ENCODE measurements around the gene THOC7. TPM values are rescaled to one million over a fixed set of nuclear protein-coding genes. Genes with fewer than 3 reads are reported as not detected.

Gene THOC7
- total RNA-seq: 10 to 100 TPM; 16.2 to 77.7 (median 40.6) TPM

DNA sequence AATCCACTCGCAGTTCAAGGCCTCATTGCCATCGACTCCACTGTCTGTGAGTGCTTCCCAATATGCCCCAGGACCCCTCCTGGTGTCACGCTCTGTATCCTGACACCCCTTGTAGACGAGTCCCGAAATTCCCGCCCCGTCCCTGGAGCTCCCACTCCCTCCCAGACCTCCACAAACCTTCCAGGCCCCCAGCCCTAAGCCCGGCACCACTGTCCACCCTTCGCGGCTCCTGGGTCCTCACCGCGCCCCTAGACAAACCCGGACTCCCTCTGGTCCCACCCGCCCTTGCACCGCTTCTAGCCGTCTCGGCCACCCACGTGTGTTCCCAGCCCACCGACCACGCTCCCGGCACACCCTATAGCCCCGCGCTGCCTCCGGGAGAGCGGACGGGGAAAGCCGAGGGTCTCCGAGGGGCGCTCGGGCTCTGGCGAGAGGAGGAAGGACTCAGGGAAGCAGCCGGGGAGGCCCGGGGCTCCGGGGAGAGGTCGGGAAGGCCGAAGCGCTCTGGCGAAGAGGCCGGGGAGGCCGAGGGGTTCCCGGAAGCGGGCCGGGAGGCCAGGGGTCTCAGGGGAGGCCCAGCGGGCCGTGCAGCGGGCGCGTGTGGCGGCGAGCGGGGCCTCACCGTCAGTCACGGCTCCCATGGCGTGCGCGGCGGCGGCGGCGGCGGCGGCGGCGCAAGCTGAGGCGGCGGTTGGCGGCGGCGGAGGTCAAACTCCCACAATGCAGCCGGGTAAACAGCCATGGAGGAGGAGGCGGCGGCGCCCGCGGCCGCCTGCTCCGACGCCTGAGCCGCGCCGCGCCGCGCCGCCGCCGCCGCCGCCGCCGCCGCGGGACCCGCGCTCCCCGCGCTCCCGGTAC lies at the start of gene THOC7, which contains the start of gene ATXN7:
Gene THOC7 (minus strand): TSS at position 656 of the 858 bp plus-strand sequence. CDS start 15 bp downstream, at position 641.
Gene ATXN7 (plus strand): TSS at position 718 of the 858 bp plus-strand sequence. CDS start 48,732 bp downstream, outside the sequence.
- DNase-seq (peak; percentile 58 to 96), ATAC-seq (ENCODE audit: low FRiP score in 2 of 2) (peak; percentile 79 to 94)
- TF ChIP-seq POLR2AphosphoS5 (IDR thresholded peaks at IDR 0.05): no peak
- TF ChIP-seq POLR2A (IDR thresholded peaks at IDR 0.05): peak in 1 of 4 donors; percentile 50
- Histone ChIP-seq H3K4me1 (peaks cover 7 to 19% (median 15%) of the 10 kb centered on the region in 4 donors), H3K27me3 (no peaks in the 10 kb centered on the region), H3K27ac (peak within 1 kb of the TSS; percentile 93 to 99 (median 96)), H3K9me3 (no peaks in the 10 kb centered on the region), H3K36me3 (no peaks in the 10 kb centered on the region), H3K4me3 (peak within 1 kb of the TSS; percentile 89 to 99 (median 97))
- 1 to 2% methylated on average over 37 to 39 of the region's 98 CpGs for WGBS, 2 donors

DNA sequence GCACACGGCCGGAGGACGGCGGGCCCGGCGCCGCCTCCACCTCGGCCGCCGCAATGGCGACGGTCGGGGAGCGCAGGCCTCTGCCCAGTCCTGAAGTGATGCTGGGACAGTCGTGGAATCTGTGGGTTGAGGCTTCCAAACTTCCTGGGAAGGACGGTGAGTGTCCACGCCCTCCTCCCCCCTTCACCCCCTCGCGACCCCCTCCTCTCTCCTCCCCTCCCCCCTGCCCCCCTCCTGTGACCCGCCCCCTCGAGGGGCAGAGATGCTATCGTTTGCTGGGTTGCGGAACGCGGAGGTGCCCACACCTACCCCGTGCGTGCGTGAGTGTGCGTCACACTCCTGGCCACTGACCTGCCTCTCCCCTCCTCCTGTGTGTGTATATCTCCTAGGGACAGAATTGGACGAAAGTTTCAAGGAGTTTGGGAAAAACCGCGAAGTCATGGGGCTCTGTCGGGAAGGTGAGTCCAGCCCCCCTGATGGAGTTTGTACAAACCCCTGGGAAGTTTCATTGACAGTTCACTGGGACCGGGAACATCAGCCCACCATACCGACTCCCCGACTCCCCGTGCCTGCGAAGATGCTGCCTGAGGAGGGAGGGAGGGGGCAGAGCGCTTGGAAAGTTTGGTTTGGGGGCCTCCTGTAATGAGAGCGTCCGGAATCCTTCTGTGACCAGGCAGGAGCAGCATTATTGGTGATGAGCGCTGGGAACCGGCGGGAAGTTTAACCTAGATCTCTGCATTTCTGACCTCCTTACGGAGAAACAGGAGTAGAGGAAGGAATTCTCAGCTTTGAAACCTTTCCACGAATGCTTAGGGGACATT lies 49.4 kb upstream of the THOC7 start:
- peak overlapping the region; percentile 58 to 93 (median 86) for H3K4me3 ChIP-seq
- ATAC-seq (ENCODE audit: low FRiP score in 2 of 2) (peak; percentile 40 to 84), DNase-seq (peak in 1 of 2 donors; percentile 84)
- H3K27ac ChIP-seq: peak overlapping the region; percentile 95 to 100 (median 98)
- WGBS, 2 donors: 11 to 14% methylated on average over 22 to 33 of the region's 46 CpGs
- peak in 1 of 4 donors; percentile 36 for TF ChIP-seq EP300 (IDR thresholded peaks at IDR 0.05)
- TF ChIP-seq, protein P1, sequence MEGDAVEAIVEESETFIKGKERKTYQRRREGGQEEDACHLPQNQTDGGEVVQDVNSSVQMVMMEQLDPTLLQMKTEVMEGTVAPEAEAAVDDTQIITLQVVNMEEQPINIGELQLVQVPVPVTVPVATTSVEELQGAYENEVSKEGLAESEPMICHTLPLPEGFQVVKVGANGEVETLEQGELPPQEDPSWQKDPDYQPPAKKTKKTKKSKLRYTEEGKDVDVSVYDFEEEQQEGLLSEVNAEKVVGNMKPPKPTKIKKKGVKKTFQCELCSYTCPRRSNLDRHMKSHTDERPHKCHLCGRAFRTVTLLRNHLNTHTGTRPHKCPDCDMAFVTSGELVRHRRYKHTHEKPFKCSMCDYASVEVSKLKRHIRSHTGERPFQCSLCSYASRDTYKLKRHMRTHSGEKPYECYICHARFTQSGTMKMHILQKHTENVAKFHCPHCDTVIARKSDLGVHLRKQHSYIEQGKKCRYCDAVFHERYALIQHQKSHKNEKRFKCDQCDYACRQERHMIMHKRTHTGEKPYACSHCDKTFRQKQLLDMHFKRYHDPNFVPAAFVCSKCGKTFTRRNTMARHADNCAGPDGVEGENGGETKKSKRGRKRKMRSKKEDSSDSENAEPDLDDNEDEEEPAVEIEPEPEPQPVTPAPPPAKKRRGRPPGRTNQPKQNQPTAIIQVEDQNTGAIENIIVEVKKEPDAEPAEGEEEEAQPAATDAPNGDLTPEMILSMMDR (IDR thresholded peaks at IDR 0.05): no peak
- TF ChIP-seq POLR2AphosphoS5 (IDR thresholded peaks at IDR 0.05): peak in 1 of 2 donors; percentile 50
- H3K4me1 ChIP-seq: peaks cover 22 to 35% (median 26%) of the 10 kb centered on the region in 4 donors
- H3K27me3 ChIP-seq: no peaks in the 10 kb centered on the region
- peaks cover 0 to 30% (median 7%) of the 10 kb centered on the region in 4 donors for H3K36me3 ChIP-seq
- H3K9me3 ChIP-seq: no peaks in the 10 kb centered on the region

DNA sequence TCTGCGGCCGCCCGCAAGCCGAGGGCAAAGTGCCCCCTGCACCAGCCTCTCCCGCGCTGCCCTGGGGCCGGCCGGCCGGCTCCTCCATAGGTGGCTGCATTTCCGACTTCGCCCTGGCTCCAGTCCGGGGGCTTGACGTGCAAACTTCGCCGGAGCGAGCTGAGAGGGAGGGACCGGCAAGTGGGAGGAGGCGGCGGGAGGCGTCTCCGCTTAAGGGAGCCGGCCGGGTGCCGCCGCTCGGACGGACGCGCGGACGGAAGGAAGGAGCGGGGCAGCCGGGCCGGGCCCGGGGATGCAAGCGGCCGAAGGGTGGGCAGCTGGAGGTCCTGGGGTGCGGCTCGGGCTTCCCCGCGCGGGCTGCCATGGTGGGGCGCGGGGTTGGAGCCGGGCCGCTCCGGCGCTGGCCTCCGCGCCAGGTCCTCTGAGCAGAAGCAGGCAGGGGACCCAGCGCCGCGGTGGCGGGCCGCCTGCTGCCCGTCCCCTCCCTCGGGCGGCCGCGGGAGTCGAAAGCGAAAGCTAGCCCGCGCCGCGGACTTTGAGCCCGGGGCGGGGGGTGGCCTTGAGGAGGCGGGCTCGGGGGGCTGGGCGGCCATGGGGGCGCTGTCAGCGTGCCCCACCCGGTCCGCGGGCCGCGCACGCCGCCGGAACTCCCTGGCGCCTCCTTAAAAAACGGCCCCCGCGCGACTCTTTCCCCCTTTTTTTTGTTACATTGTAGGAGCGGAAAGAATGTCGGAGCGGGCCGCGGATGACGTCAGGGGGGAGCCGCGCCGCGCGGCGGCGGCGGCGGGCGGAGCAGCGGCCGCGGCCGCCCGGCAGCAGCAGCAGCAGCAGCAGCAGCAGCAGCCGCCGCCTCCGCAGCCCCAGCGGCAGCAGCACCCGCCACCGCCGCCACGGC lies 48.5 kb upstream of the THOC7 start, which contains the start of gene SCAANT1:
Gene SCAANT1 (minus strand): TSS at position 511 of the 895 bp plus-strand sequence.
- Histone ChIP-seq H3K27ac (peak within 1 kb of the TSS; percentile 95 to 100 (median 98)), H3K36me3 (peaks cover 0 to 22% (median 5%) of the 10 kb centered on the region in 4 donors), H3K4me3 (peak within 1 kb of the TSS; percentile 63 to 93 (median 86)), H3K27me3 (no peaks in the 10 kb centered on the region), H3K9me3 (no peaks in the 10 kb centered on the region), H3K4me1 (peaks cover 22 to 35% (median 26%) of the 10 kb centered on the region in 4 donors)
- ATAC-seq (ENCODE audit: low FRiP score in 2 of 2): peak; percentile 94 to 95
- DNase-seq: peak; percentile 92 to 96
- WGBS, 2 donors: 0 to 1% methylated on average over 29 to 95 of the region's 115 CpGs
- TF ChIP-seq EP300 (IDR thresholded peaks at IDR 0.05) (no peak), POLR2AphosphoS5 (IDR thresholded peaks at IDR 0.05) (peak; percentile 26 to 74), POLR2A (IDR thresholded peaks at IDR 0.05) (peak in 3 of 4 donors; percentile 64 to 88 (median 83))
- TF ChIP-seq, protein P1 (IDR thresholded peaks at IDR 0.05): peak in 4 of 6 experiments; percentile 26 to 64 (median 46)

DNA sequence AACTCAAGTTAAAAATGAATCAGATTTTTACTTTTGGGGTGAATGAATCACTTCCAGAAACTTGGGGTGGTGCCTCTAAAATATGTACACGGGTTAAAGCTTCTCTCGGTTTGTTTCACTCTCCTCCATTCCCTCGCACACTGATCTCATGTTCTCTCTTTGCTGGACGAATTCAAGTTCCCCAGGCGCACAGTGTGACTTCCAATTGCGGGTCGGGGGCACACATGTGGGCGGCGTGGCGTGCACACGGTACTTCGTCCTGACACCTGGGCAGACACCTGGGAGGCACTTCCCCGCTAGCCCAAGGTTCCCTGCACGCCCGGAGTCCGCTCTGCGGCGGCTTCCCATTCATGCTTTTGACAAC lies 47.9 kb upstream of the THOC7 start:
- peak overlapping the region; percentile 95 to 100 (median 98) for H3K27ac ChIP-seq
- H3K4me3 ChIP-seq: peak overlapping the region; percentile 63 to 93 (median 86)
- peaks cover 22 to 35% (median 26%) of the 10 kb centered on the region in 4 donors for H3K4me1 ChIP-seq
- H3K36me3 ChIP-seq: peaks cover 0 to 15% (median 5%) of the 10 kb centered on the region in 4 donors
- H3K9me3 ChIP-seq: no peaks in the 10 kb centered on the region
- TF ChIP-seq, protein P1 (IDR thresholded peaks at IDR 0.05): no peak
- TF ChIP-seq POLR2A (IDR thresholded peaks at IDR 0.05) (no peak), POLR2AphosphoS5 (IDR thresholded peaks at IDR 0.05) (no peak), EP300 (IDR thresholded peaks at IDR 0.05) (no peak)
- H3K27me3 ChIP-seq: no peaks in the 10 kb centered on the region
- 0 to 1% methylated on average over 13 to 18 of the region's 18 CpGs for WGBS, 2 donors
- ATAC-seq (ENCODE audit: low FRiP score in 2 of 2) (peak in 1 of 2 donors; percentile 2), DNase-seq (no peak)

All from upper lobe of left lung (tissue), 6 donors.